ENCODE measurements around the gene ACTN1. TPM values are rescaled to one million over a fixed set of nuclear protein-coding genes. Genes with fewer than 3 reads are reported as not detected.

Gene ACTN1
- total and polyA plus RNA-seq, 10 of the 15 experiments (the other 5 are each of a cell fraction or from before 2014, with no cell fraction given): 0.14 to 39.4 (median 2.6) TPM

- ChIA-PET RAD21 (ENCODE audit: unreplicated experiment) (no interaction called here), CTCF (interaction anchor here (0.8 kb wide), 1 partner anchor 40 kb away, joined by 4 read pairs; no protein-coding TSS in a partner anchor), SMC1A (ENCODE audit: uncharacterized antibody, unreplicated experiment) (interaction anchor here (1.6 kb wide), 1 partner anchor 11 kb away, joined by 3 read pairs; no protein-coding TSS in a partner anchor), POLR2A (no interaction called here)
- Histone ChIP-seq H2AFZ (ENCODE audit: control insufficient read depth, low read depth, low read length) (no peak overlapping the region), H3K4me2 (ENCODE audit: control insufficient read depth, insufficient read depth) (no peak overlapping the region), H4K20me1 (ENCODE audit: control insufficient read depth, insufficient read depth) (no peaks in the 10 kb centered on the region), H3K79me2 (ENCODE audit: control insufficient read depth, insufficient read depth, low read length) (no peaks in the 10 kb centered on the region), H3K9ac (ENCODE audit: control insufficient read depth, insufficient read depth, low read length) (no peak overlapping the region), H3K27me3 (replicated peaks in 1 of 2; ENCODE audit: control insufficient read depth in 2 of 2, insufficient read depth in 2 of 2, low read length in 1 of 2) (no peaks in the 10 kb centered on the region), H3K27ac (ENCODE audit: control insufficient read depth, insufficient read depth) (no peak overlapping the region), H3K9me3 (replicated peaks; ENCODE audit: control insufficient read depth, insufficient read depth, low read length) (no peaks in the 10 kb centered on the region), H3K36me3 (ENCODE audit: control insufficient read depth in 2 of 2, insufficient read depth in 2 of 2, low read length in 1 of 2) (no peaks in the 10 kb centered on the region; a peak in 2 of 4 replicates), H3K4me1 (ENCODE audit: control insufficient read depth, insufficient read depth, low read length) (no peaks in the 10 kb centered on the region), H3K4me3 (no peak overlapping the region)
- ATAC-seq: no peak
- no peak for FAIRE-seq
- TF ChIP-seq ZNF274 (IDR thresholded peaks at IDR 0.05; ENCODE audit: insufficient read depth, insufficient read length) (no peak), MLLT1 (IDR thresholded peaks at IDR 0.05) (no peak), BCLAF1 (IDR thresholded peaks at IDR 0.05) (no peak), MEF2A (IDR thresholded peaks at IDR 0.05; ENCODE audit: insufficient read depth, low read depth, low read length) (no peak), ZSCAN29 (IDR thresholded peaks at IDR 0.05) (no peak), SREBF1 (IDR thresholded peaks at IDR 0.05; ENCODE audit: low read length) (no peak), JUND (IDR thresholded peaks at IDR 0.05; ENCODE audit: low read depth, low read length) (no peak), HCFC1 (IDR thresholded peaks at IDR 0.05; ENCODE audit: low read length) (no peak), MTA2 (IDR thresholded peaks at IDR 0.05; ENCODE audit: low read depth) (no peak), PBX3 (IDR thresholded peaks at IDR 0.05; ENCODE audit: insufficient replicate concordance, low read depth, low read length) (no peak), TCF12 (IDR thresholded peaks at IDR 0.05; ENCODE audit: low read depth, low read length) (no peak)
- WGBS (ENCODE audit: insufficient coverage, insufficient replicate concordance, low lambda C conversion rate, missing lambda C conversion rate): 42% methylated on average over 12 of the region's 12 CpGs
- no TSS peak for BruUV-seq (replicated peaks)
- intact Hi-C loops (cut with micrococcal nuclease; ENCODE audit: unreplicated experiment): no loop called here
- in situ Hi-C loops (cut with MboI): no loop called here
- DNase-seq (ENCODE audit: low read depth, low spot score): no peak
Measured at GRCh38 chr14:68964300-68965093, 14.6 kb downstream of the ACTN1 start.

Data from GM12878 (cell line).